Measurements from ENCODE around the gene SYNJ2BP.
"Not testable (repeated sequence)": the region's sequence is repeated elsewhere in the genome, so short reads cannot be mapped to it uniquely, and the experiment has no call there.

Gene SYNJ2BP

GRCh38 chr14:70403335-70403734, 13.6 kb downstream of the SYNJ2BP start:
- not testable (repeated sequence) for H3K4me3 Mint-ChIP-seq, H3K9me3 Mint-ChIP-seq, ATAC-seq, H3K27ac Mint-ChIP-seq, H3K27me3 Mint-ChIP-seq, H3K4me1 Mint-ChIP-seq, DNase-seq

GRCh38 chr14:70401643-70402042, 15.2 kb downstream of the SYNJ2BP start:
- Mint-ChIP-seq H3K9me3 (no peaks in the 10 kb centered on the region), H3K4me3 (no peak overlapping the region), H3K27me3 (no peaks in the 10 kb centered on the region), H3K27ac (no peak overlapping the region), H3K4me1 (no peaks in the 10 kb centered on the region)
- DNase-seq = no peak
- ATAC-seq = no peak

- Mint-ChIP-seq H3K4me1 (no peaks in the 10 kb centered on the region), H3K9me3 (no peaks in the 10 kb centered on the region), H3K27me3 (no peaks in the 10 kb centered on the region), H3K27ac (no peak overlapping the region), H3K4me3 (no peak overlapping the region)
- peak; percentile 72 for ATAC-seq
- no peak for DNase-seq
Observed at GRCh38 chr14:70398706-70399431, 18.0 kb downstream of the SYNJ2BP start.

- Mint-ChIP-seq H3K9me3 (no peaks in the 10 kb centered on the region), H3K4me1 (no peaks in the 10 kb centered on the region), H3K4me3 (no peak overlapping the region), H3K27ac (no peak overlapping the region), H3K27me3 (no peaks in the 10 kb centered on the region)
- no peak for ATAC-seq
- DNase-seq = no peak
Observed at GRCh38 chr14:70398280-70398679, 18.6 kb downstream of the SYNJ2BP start.

GRCh38 chr14:70397746-70398145, 19.1 kb downstream of the SYNJ2BP start:
- H3K4me3 Mint-ChIP-seq = no peak overlapping the region
- no peaks in the 10 kb centered on the region for H3K4me1 Mint-ChIP-seq
- ATAC-seq (no peak), DNase-seq (no peak)
- no peaks in the 10 kb centered on the region for H3K9me3 Mint-ChIP-seq
- no peak overlapping the region for H3K27ac Mint-ChIP-seq
- no peaks in the 10 kb centered on the region for H3K27me3 Mint-ChIP-seq

- no peak for DNase-seq
- H3K27ac Mint-ChIP-seq = no peak overlapping the region
- ATAC-seq = no peak
- no peaks in the 10 kb centered on the region for H3K4me1 Mint-ChIP-seq
- no peaks in the 10 kb centered on the region for H3K9me3 Mint-ChIP-seq
- no peaks in the 10 kb centered on the region for H3K27me3 Mint-ChIP-seq
- no peak overlapping the region for H3K4me3 Mint-ChIP-seq
Observed at GRCh38 chr14:70394674-70395306, 22.1 kb downstream of the SYNJ2BP start.

GRCh38 chr14:70392676-70393075, 24.2 kb downstream of the SYNJ2BP start:
- Mint-ChIP-seq H3K27me3 (no peaks in the 10 kb centered on the region), H3K4me3 (no peak overlapping the region), H3K9me3 (no peaks in the 10 kb centered on the region), H3K27ac (no peak overlapping the region), H3K4me1 (no peaks in the 10 kb centered on the region)
- no peak for DNase-seq
- no peak for ATAC-seq

GRCh38 chr14:70391493-70392391, 25.1 kb downstream of the SYNJ2BP start:
- no peaks in the 10 kb centered on the region for H3K27me3 Mint-ChIP-seq
- H3K9me3 Mint-ChIP-seq = no peaks in the 10 kb centered on the region
- no peaks in the 10 kb centered on the region for H3K4me1 Mint-ChIP-seq
- no peak for ATAC-seq
- H3K27ac Mint-ChIP-seq = peak overlapping the region in 1 of 2 donors; percentile 79
- no peak for DNase-seq
- no peak overlapping the region for H3K4me3 Mint-ChIP-seq

- Mint-ChIP-seq H3K4me3 (no peak overlapping the region), H3K9me3 (no peaks in the 10 kb centered on the region), H3K27me3 (no peaks in the 10 kb centered on the region), H3K27ac (no peak overlapping the region), H3K4me1 (no peaks in the 10 kb centered on the region)
- ATAC-seq = no peak
- DNase-seq = no peak
Observed at GRCh38 chr14:70382536-70382935, 34.4 kb downstream of the SYNJ2BP start.

GRCh38 chr14:70380824-70381223, 36.1 kb downstream of the SYNJ2BP start:
- Mint-ChIP-seq H3K4me1 (no peaks in the 10 kb centered on the region), H3K9me3 (no peaks in the 10 kb centered on the region), H3K27me3 (no peaks in the 10 kb centered on the region), H3K4me3 (no peak overlapping the region), H3K27ac (no peak overlapping the region)
- no peak for ATAC-seq
- DNase-seq = no peak

- H3K9me3 Mint-ChIP-seq = no peaks in the 10 kb centered on the region
- ATAC-seq = no peak
Observed at GRCh38 chr14:70378696-70379095, 38.2 kb downstream of the SYNJ2BP start.

More at GRCh38 chr14:70378696-70379095, 38.2 kb downstream of the SYNJ2BP start:
- H3K27me3 Mint-ChIP-seq = no peaks in the 10 kb centered on the region
- DNase-seq = no peak
- H3K4me3 Mint-ChIP-seq = no peak overlapping the region
- no peaks in the 10 kb centered on the region for H3K4me1 Mint-ChIP-seq
- no peak overlapping the region for H3K27ac Mint-ChIP-seq
